ENCODE data around the gene GRHL3.

GRHL3 gene

GRCh38 chr1:24293392-24294227, 25.5 kb upstream of the GRHL3 start:
- DNase-seq = no peak

DNA sequence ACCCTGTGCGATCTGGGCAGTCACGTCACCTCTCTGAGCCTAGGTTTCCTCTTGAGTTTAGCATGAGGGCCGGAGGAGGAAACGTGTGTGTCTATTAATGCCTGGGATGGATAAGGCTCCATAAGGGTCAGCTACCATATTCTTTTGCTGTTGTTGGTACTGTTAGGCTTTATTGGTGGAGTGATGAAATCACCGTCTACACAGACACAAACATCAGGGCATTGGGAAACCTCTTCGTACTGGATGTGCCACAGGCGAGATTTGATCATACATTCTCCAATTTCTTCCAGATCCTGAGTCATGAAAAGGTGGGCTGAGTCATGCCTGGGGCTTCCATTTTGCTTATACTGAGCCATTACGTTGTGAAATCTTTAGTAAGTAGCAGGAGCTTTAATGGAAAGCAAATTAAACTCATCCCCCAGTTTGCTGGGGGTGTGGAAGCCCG, 24.9 kb upstream of the GRHL3 start:
- DNase-seq = no peak

GRCh38 chr1:24294716-24295371, 24.3 kb upstream of the GRHL3 start:
- no peak for DNase-seq

DNA sequence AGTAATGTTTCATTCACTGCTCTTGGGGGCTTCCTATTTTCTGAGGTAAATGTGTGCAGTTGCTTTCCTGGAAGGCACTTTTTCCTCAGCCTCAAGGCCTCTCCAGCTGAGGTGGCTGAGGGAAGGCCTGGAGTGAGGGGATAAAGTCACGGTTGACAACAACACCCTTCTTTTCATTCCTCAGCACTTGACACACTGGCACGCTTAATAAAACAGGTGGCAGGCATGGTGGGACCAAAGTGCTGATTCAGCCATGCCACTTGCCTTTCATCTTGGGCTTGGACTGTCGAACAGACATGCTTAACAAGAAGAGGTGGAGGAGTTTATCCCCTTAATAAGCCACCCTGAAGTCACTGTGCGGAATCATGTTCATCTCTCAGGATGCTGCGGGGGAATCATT, 23.6 kb upstream of the GRHL3 start:
- no peak for DNase-seq

DNA sequence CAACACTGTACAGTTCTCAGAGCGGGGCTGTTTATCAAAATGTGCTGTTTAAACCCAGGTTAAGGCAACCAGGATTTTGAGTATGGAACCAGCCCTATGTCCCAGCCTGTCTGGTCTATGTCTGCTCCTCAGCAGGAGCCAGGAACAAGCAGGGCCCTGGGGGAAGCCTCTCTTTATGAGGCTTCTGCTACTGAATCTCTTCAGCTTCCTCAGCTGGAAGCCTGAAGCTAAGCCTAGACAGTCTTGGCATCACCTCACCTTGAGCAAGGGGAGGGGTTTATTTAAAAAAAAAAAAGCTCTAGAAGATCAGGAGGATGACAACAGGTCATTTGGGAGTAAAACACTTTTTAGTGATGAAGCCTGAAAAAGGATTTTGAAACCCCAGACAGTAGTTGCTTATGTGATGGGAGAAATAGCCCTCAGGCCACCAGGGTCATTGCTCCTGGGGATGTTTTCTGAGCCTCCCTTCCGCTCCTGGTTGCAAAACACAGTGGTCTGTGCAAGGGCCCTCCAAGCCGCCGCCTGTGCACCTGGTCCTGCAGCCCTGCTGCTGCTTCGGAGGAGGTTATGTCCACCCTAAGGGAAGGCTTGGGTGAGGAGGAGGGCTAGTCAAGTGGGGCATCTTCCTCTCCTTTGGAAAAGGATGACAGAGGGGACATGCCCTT, 21.8 kb upstream of the GRHL3 start:
- DNase-seq = no peak

- no peak for DNase-seq
These were observed 21.3 kb upstream of the GRHL3 start for GRCh38 chr1:24297852-24298232.

DNA sequence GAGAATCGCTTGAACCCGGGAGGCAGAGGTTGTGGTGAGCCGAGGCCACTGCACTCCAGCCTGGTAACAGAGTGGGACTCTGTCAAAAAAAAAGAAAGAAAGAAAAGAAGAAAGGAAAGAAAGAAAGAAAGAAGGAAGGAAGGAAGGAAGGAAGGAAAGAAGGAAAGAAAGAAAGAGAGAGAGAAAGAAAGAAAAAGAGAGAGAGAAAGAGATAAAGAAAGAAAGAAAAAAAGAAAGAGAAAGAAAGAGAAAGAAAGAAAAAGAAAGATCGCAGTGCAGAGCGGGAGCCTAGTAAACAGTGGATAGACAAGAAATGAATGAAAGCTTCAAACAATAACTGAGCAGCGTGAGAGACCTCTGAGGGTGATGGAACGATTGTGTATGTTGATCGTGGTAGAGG, 20.6 kb upstream of the GRHL3 start:
- no peak for DNase-seq

- DNase-seq = no peak
These were observed 19.3 kb upstream of the GRHL3 start for GRCh38 chr1:24299901-24300300.

DNA sequence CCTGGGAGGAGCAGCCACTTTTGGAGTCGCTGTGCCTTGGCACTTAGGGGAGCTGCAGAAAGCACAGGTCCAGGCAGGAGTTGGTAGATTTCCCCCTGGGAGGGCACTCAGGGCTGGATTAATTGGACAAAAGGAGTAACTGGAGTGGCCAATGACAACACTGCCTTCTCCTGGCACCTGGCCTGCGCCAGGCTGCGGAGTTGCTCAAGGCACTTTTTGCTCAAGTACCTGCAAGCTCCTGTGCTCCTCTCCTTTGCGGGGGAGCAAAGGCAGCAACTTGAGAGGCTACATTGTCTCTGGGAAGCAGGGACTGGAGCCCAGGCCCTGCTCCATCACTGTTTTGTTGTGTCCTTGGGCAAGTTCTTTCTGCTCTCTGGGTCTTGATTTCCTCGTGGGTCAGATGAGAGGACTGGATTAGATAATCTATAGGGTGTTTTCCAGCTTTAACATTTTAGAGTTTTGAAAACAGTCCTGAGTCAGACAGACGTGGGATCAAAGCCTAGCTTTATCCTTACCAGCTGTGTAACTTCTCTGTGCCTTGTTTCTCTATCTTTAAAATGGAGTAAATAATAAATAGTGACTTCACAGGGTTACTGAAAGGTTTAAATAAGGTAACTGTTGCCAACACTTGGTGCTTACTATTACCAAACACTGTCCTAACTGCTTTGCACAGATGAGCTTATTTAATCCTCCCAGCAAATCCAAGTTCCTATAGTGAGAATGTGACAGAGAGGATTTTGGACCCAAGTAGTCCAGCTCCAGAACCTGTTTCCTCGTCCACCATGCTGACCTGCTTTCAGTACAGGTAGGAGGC, 18.0 kb upstream of the GRHL3 start:
- no peak for DNase-seq

GRCh38 chr1:24301785-24302175, 17.4 kb upstream of the GRHL3 start:
- DNase-seq = no peak

DNA sequence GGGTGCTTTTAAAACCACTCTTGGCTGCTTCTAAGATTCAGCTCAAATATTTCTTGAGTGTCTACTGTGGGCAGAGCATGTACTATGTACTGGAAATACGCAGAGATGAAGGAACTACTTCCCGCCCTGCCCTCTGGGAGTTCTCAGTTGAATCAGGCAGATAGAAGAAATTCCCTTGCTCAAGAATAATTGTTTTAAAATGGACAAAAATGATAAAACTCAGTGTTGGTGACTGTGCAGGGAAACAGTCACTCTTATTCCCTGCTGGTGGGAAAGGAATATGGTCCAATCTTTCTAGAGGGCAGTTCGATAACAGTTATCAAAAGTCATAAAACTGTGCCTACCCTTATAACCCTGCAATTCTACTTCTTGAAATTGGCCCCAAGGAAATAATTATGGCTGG, 16.9 kb upstream of the GRHL3 start:
- DNase-seq = no peak

GRCh38 chr1:24303600-24303999, 15.6 kb upstream of the GRHL3 start:
- no peak for DNase-seq

DNA sequence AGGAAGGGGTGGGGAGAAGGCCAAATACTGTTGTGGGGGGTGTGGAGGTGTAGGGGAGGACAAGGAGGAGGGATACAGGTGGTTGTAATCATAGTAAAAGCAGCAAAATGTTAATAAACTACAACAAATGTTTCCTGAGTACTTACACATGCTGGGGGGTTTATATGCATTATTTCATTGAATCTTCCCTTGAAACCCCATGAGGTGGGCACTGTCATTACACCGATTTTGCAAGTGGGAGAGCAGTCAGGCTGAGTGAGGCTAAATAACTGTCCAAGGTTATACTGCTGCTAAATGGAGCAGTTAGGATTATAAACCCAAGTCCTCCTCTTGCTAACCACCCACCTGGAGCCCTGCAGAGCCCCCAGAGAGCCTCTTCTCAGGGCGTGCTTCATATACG, 14.4 kb upstream of the GRHL3 start:
- DNase-seq = no peak

- DNase-seq = no peak
These were observed 10.7 kb upstream of the GRHL3 start for GRCh38 chr1:24308365-24309015.

DNA sequence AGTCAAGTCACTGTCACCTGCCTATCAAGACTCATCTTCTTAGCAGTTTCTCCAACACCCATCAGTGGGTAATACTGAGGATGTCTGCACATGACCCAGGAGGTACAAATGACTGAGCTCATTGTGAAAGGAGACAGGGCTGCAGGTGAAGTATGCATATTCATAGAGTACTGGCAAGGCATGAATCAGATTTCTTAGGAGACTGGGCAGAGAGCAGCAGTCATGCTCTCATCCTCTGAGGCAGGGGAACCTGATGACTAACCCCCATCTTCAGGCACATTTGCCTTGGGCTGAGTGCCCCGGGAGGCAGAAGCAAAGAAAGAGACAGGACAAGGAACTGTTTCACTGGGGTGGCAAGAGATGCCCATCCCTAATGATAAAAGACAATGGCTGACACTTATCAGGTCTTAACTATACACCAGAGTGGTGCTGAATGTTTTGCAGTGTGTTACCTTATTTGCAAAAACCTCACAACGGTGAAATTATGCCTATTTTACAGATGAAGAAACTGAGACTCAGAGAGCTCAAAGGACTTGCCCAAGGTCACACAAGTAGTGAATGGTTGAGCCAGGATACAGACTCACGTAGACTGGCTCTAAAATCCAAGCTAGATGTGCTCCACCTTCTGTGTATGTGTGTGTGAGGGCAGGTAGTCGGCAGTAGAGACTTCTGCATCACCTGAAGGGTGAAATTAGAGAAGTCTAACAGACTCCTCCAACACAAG, 9.2 kb upstream of the GRHL3 start:
- no peak for DNase-seq

DNA sequence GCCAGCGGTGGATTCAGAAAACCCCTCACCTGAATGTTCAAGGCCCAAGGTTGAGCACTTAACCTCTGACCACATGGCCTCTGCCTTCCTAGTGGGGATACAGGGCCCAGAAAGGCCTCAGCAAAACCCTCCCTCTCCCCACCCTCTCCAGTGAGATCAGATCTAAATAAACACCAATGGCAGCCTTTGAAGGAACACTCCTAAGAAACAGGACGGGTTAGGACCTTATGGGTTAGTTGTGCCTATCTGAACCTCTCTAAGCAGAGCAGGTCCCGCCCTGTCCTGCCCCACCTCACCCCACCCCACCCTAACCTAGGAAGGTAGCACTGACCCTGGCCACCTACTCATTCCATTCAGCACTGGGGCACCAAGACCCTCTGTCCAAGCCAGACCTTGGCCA, 7.9 kb upstream of the GRHL3 start:
- no peak for DNase-seq

DNA sequence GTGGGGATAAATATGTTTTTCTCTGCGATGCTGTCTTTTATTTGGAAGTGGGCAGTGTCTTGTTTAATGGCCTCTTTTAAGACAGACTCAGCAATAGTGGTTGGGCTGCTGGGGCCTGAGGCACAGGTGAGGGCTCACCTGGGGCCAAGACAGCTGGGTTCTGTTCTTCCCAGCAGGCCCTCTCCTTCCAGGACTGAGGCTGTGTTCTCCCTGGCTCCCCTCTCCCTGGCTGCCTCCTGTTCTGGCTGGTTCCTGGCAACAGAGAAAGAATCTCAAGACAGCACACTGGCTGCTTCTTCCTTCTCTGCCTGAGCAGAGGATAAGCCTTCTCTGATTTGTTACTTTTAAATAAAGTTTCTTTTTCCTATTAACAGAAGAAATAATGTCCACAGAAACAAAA, 7.4 kb upstream of the GRHL3 start:
- DNase-seq = no peak

DNA sequence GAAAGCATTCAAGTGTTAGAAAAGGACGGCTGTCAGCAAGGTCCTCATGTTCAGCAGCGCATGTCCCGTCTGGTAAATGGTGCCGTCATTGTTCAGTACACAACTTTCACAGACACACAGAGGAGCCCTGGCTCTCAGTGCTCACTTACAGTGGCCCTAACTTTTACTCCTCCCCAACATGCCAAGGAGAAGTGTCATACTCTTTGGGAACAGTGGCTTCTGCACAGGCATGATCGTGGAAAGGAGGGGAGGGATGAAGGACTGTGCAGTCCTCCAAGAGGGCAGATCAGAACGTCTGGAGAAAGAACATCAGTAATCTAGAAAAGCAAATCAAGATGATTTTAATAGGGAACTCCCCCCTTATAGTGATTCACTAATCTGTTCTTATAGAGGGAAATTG, 3.8 kb upstream of the GRHL3 start:
- no peak for DNase-seq

GRCh38 chr1:24316645-24317044, 2.5 kb upstream of the GRHL3 start:
- DNase-seq = no peak

- DNase-seq = no peak
These were observed 2.1 kb upstream of the GRHL3 start for GRCh38 chr1:24317081-24317480.

GRCh38 chr1:24317956-24318614, 1.1 kb upstream of the GRHL3 start:
- no peak for DNase-seq
